OCI-LY7 (cell line): ENCODE data around the gene OR10A4. TPM values are rescaled to one million over a fixed set of nuclear protein-coding genes. Genes with fewer than 3 reads are reported as not detected.

ENCODE experiments used
- BruUV-seq: library from RNA; stranded (reverse); fragments of 400-500 nt; replicated peaks from 2 replicates; lab custom pipeline; 2021; lab: Mats Ljungman, UMichigan
- CTCF ChIA-PET: fragments of 300-600 bp; sonication (Branson Sonifier 250); formaldehyde crosslinking; loops from one replicate; lab custom pipeline; 2022; ENCODE audit warnings: antibody characterized with exemption; ENCODE audit not compliant: unreplicated experiment; lab: Charles Lee
- POLR2A ChIA-PET: fragments of 300-600 bp; sonication (Branson Sonifier 250); formaldehyde crosslinking; loops from one replicate; lab custom pipeline; 2022; ENCODE audit warnings: antibody characterized with exemption; lab: Charles Lee
- DNase-seq: peaks from one replicate; pipeline ENCODE4 v3.0.0-alpha.2; 2015; ENCODE audit warnings: low spot score
- H2AFZ ChIP-seq: fragments of 200-600 bp; sonication (generic), shearing (Covaris generic); 2 replicates; pipeline ENCODE4 v1.6.1; 2014; ENCODE audit warnings: mild to moderate bottlenecking, antibody characterized with exemption, low read length, moderate library complexity
- H3K27ac ChIP-seq: fragments of 200-600 bp; sonication (generic); 2 replicates; pipeline ENCODE4 v1.5.1; 2014; ENCODE audit warnings: mixed run types, low read depth, mild to moderate bottlenecking, moderate library complexity, low read length, inconsistent platforms; ENCODE audit not compliant: poor library complexity, severe bottlenecking
- H3K36me3 ChIP-seq: fragments of 200-600 bp; sonication (generic); 2 replicates; pipeline ENCODE4 v1.6.1; 2014; ENCODE audit warnings: mild to moderate bottlenecking, antibody characterized with exemption, low read length, moderate library complexity, mixed read lengths; ENCODE audit not compliant: insufficient read depth
- H3K4me1 ChIP-seq: fragments of 200-600 bp; sonication (generic); 2 replicates; pipeline ENCODE4 v1.5.1; 2014; ENCODE audit warnings: mild to moderate bottlenecking, low read length; ENCODE audit not compliant: insufficient read depth, poor library complexity, severe bottlenecking
- H3K4me2 ChIP-seq: fragments of 200-600 bp; sonication (generic); 2 replicates; pipeline ENCODE4 v1.6.1; 2014; ENCODE audit warnings: mild to moderate bottlenecking, low read length
- H3K4me3 ChIP-seq: fragments of 200-600 bp; sonication (generic); 2 replicates; pipeline ENCODE4 v1.5.1; 2014; ENCODE audit warnings: mild to moderate bottlenecking, low read depth, low read length; ENCODE audit not compliant: poor library complexity, severe bottlenecking
- H3K79me2 ChIP-seq: fragments of 200-600 bp; sonication (generic); 2 replicates; pipeline ENCODE4 v1.6.1; 2016; ENCODE audit warnings: low read depth, mild to moderate bottlenecking, low read length, moderate library complexity, mixed read lengths; ENCODE audit not compliant: insufficient read depth
- H3K9me2 ChIP-seq: fragments of 200-600 bp; sonication (generic); 2 replicates; pipeline ENCODE4 v1.6.1; 2016; ENCODE audit warnings: mild to moderate bottlenecking, low read length, mixed read lengths; ENCODE audit not compliant: insufficient read depth
- H3K9me3 ChIP-seq: fragments of 200-600 bp; sonication (generic); 2 replicates; pipeline ENCODE4 v1.6.1; 2014; ENCODE audit warnings: mild to moderate bottlenecking, mixed run types, low read length, mixed read lengths
- H4K20me1 ChIP-seq: fragments of 200-600 bp; sonication (generic); 2 replicates; pipeline ENCODE4 v1.6.1; 2014; ENCODE audit warnings: mild to moderate bottlenecking, antibody characterized with exemption, low read length, moderate library complexity, mixed read lengths; ENCODE audit not compliant: insufficient read depth
- EZH2phosphoT487 ChIP-seq: fragments of 200-600 bp; sonication (generic); IDR thresholded peaks from 2 replicates; pipeline ENCODE4 v1.6.1; 2018; ENCODE audit warnings: low read depth, borderline replicate concordance, mild to moderate bottlenecking, mixed run types, antibody characterized with exemption, low read length, moderate library complexity, mixed read lengths
- intact Hi-C: fragments of 100-400 bp; cut with micrococcal nuclease; formaldehyde crosslinking; loops from one replicate; pipeline ENCODE4 v1.10.0; 2022; ENCODE audit not compliant: unreplicated experiment
- total RNA-seq, 2 experiments: library from RNA; depleted of rRNA in 1 of 2; stranded (reverse); fragments of >200 nt in 1 of 2; shearing (Covaris generic) in 1 of 2; gene quantifications; 2 replicates each; pipeline ENCODE4 v1.2.3, GENCODE V29; 2014 to 2022
- TF ChIP-seq, protein P1 (sequence below): fragments of 200-600 bp; sonication (generic); conservative IDR thresholded peaks from 2 replicates; pipeline ENCODE4 v1.5.1; 2014; ENCODE audit warnings: mild to moderate bottlenecking, antibody characterized with exemption, low read length, moderate library complexity, mixed read lengths

OR10A4 gene
- total RNA-seq, 2 experiments from 2014 or later = not detected

DNA sequence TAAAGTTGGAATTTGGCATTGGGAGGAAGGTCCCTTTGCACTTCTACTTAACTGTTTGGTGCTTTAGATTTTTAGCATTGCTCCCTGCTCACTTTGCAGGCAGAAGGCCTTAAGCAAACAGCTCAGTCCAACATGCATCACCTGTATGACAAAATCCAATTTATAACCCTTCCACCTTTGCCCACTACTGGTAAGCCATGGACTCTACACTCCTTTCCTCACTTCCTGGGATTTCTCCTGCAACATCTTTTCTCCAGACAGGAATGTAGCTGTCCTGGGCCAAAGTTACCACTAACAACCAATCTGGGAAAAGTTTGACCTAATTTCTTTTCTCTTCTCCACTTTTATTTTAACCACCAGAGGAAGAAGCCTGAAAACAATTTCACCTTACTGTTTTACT, 17.7 kb downstream of the OR10A4 start:
- Histone ChIP-seq H3K9me2 (no peaks in the 10 kb centered on the region), H3K36me3 (no peaks in the 10 kb centered on the region), H2AFZ (no peak overlapping the region), H3K4me2 (no peak overlapping the region), H3K4me1 (no peaks in the 10 kb centered on the region), H3K9me3 (no peaks in the 10 kb centered on the region), H3K79me2 (no peaks in the 10 kb centered on the region), H3K4me3 (no peak overlapping the region), H3K27ac (no peak overlapping the region), H4K20me1 (no peaks in the 10 kb centered on the region)
- intact Hi-C loops = no loop called here
- TF ChIP-seq, protein P1, sequence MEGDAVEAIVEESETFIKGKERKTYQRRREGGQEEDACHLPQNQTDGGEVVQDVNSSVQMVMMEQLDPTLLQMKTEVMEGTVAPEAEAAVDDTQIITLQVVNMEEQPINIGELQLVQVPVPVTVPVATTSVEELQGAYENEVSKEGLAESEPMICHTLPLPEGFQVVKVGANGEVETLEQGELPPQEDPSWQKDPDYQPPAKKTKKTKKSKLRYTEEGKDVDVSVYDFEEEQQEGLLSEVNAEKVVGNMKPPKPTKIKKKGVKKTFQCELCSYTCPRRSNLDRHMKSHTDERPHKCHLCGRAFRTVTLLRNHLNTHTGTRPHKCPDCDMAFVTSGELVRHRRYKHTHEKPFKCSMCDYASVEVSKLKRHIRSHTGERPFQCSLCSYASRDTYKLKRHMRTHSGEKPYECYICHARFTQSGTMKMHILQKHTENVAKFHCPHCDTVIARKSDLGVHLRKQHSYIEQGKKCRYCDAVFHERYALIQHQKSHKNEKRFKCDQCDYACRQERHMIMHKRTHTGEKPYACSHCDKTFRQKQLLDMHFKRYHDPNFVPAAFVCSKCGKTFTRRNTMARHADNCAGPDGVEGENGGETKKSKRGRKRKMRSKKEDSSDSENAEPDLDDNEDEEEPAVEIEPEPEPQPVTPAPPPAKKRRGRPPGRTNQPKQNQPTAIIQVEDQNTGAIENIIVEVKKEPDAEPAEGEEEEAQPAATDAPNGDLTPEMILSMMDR = no peak
- no peak for TF ChIP-seq EZH2phosphoT487
- ChIA-PET CTCF (no interaction called here), POLR2A (no interaction called here)
- no TSS peak for BruUV-seq
- DNase-seq = no peak

DNA sequence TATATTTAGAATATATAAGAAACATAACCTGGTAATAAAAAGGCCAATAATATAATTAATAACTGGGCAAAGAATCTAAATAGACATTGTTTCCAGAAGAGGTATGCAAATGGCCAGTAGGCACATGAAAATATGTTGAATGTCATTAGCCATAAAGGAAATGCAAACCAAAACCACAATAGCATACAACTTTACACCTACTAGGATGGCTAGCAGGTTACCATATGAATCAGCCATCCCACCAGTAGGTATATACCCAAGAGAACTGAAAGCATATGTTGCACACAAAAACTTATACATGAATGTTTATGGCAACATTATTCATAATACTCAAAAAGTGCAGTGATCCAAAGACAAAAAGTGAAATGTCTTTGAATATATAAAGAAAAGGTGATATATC, 18.6 kb downstream of the OR10A4 start:
- H3K79me2 ChIP-seq = no peaks in the 10 kb centered on the region
- H3K9me3 ChIP-seq = no peaks in the 10 kb centered on the region
- H3K4me1 ChIP-seq = no peaks in the 10 kb centered on the region
- no peaks in the 10 kb centered on the region for H4K20me1 ChIP-seq
- no TSS peak for BruUV-seq
- no peak overlapping the region for H2AFZ ChIP-seq
- DNase-seq = no peak
- no peak overlapping the region for H3K27ac ChIP-seq
- TF ChIP-seq, protein P1 = no peak
- TF ChIP-seq EZH2phosphoT487 = no peak
- H3K9me2 ChIP-seq = no peaks in the 10 kb centered on the region
- no peaks in the 10 kb centered on the region for H3K36me3 ChIP-seq
- intact Hi-C loops = no loop called here
- ChIA-PET POLR2A (no interaction called here), CTCF (no interaction called here)
- H3K4me2 ChIP-seq = no peak overlapping the region
- H3K4me3 ChIP-seq = no peak overlapping the region

DNA sequence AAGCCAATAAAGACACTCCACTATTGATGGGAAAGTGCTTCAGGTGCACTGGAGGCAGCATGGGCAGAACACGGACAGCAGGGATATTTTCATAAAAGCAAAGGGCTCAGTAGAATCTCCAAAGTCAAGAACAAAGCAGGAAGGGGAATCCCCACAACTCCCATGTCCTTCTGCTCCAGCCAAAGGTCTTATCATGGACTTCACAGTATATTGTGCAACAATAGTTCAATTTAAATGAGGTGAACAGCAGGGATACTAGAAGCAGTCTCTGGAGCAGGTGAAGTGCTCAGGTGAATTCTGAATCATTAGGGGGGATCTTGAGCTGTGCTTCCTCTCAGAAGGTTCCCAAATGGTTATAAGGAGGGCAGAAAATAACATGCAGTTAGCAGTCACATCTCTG, 22.5 kb downstream of the OR10A4 start:
- H3K27ac ChIP-seq = no peak overlapping the region
- no peaks in the 10 kb centered on the region for H3K79me2 ChIP-seq
- H3K4me2 ChIP-seq = no peak overlapping the region
- no peaks in the 10 kb centered on the region for H3K9me2 ChIP-seq
- intact Hi-C loops = no loop called here
- CTCF ChIA-PET = no interaction called here
- no peak overlapping the region for H2AFZ ChIP-seq
- no peak for TF ChIP-seq EZH2phosphoT487
- TF ChIP-seq, protein P1 = no peak
- DNase-seq = no peak
- H3K4me3 ChIP-seq = no peak overlapping the region
- no peaks in the 10 kb centered on the region for H3K36me3 ChIP-seq
- POLR2A ChIA-PET = no interaction called here
- H4K20me1 ChIP-seq = no peaks in the 10 kb centered on the region
- no TSS peak for BruUV-seq
- H3K4me1 ChIP-seq = no peaks in the 10 kb centered on the region
- no peaks in the 10 kb centered on the region for H3K9me3 ChIP-seq
